Peyer's patch (tissue), 4 donors: ENCODE data around the gene FGF5. TPM values are rescaled to one million over a fixed set of nuclear protein-coding genes. Genes with fewer than 3 reads are reported as not detected.

Experiments
- DNase-seq, 3 donors: peaks; one replicate each; pipeline ENCODE4 v3.0.0-alpha.2; 2017 to 2019
- H3K27ac ChIP-seq, 4 donors: fragments of 200-600 bp; sonication (generic); one replicate each; pipeline ENCODE4 v1.5.1; 2016 to 2019
- H3K27me3 ChIP-seq, 2 donors: fragments of 200-600 bp; sonication (generic); one replicate each; pipeline ENCODE4 v1.5.1; 2019
- H3K36me3 ChIP-seq, 3 donors: fragments of 200-600 bp; sonication (generic); one replicate each; pipeline ENCODE4 v1.5.1; 2016 to 2019
- H3K4me1 ChIP-seq, 4 donors: fragments of 200-600 bp; sonication (generic); one replicate each; pipeline ENCODE4 v1.5.1; 2016 to 2019
- H3K4me3 ChIP-seq, 4 donors: fragments of 200-600 bp; sonication (generic); 1 replicate in 3 of 4; 2 replicates in 1 of 4; pipeline ENCODE4 v1.5.1; 2016 to 2019; ENCODE audit warnings: mild to moderate bottlenecking in 1 of 4
- H3K9me3 ChIP-seq, 4 donors: fragments of 200-600 bp; sonication (generic); one replicate each; pipeline ENCODE4 v1.5.1; 2016 to 2019; ENCODE audit warnings: mild to moderate bottlenecking in 1 of 4
- POLR2A ChIP-seq, 2 donors: fragments of 450-650 bp; IDR thresholded peaks; one replicate each; pipeline ENCODE4 v1.5.1; 2017; ENCODE audit warnings: antibody characterized with exemption in 2 of 2, mild to moderate bottlenecking in 2 of 2, moderate library complexity in 2 of 2
- total RNA-seq, 4 donors: library from RNA; depleted of rRNA; stranded (reverse); fragments of >200 nt; gene quantifications; one replicate each; pipeline ENCODE4 v1.1.0, GENCODE V29; 2016
- TF ChIP-seq, protein P1 (sequence below), 6 experiments: fragments of 450-650 bp in 4 of 6; fragments of 200-600 bp in 2 of 6; sonication (generic) in 1 of 6; IDR thresholded peaks; one replicate each; pipeline ENCODE4 v1.5.1; 2017 to 2019; ENCODE audit warnings: antibody characterized with exemption in 6 of 6, mild to moderate bottlenecking in 3 of 6, moderate library complexity in 1 of 6

FGF5 gene
- total RNA-seq, 4 donors from 2014 or later: not detected

GRCh38 chr4:80295336-80295735 lies 28.9 kb downstream of the FGF5 start:
- no peaks in the 10 kb centered on the region for H3K9me3 ChIP-seq
- TF ChIP-seq POLR2A (IDR thresholded peaks at IDR 0.05): no peak
- TF ChIP-seq, protein P1, sequence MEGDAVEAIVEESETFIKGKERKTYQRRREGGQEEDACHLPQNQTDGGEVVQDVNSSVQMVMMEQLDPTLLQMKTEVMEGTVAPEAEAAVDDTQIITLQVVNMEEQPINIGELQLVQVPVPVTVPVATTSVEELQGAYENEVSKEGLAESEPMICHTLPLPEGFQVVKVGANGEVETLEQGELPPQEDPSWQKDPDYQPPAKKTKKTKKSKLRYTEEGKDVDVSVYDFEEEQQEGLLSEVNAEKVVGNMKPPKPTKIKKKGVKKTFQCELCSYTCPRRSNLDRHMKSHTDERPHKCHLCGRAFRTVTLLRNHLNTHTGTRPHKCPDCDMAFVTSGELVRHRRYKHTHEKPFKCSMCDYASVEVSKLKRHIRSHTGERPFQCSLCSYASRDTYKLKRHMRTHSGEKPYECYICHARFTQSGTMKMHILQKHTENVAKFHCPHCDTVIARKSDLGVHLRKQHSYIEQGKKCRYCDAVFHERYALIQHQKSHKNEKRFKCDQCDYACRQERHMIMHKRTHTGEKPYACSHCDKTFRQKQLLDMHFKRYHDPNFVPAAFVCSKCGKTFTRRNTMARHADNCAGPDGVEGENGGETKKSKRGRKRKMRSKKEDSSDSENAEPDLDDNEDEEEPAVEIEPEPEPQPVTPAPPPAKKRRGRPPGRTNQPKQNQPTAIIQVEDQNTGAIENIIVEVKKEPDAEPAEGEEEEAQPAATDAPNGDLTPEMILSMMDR (IDR thresholded peaks at IDR 0.05): no peak
- H3K36me3 ChIP-seq: no peaks in the 10 kb centered on the region
- H3K4me3 ChIP-seq: no peak overlapping the region
- H3K27me3 ChIP-seq: no peaks in the 10 kb centered on the region
- no peaks in the 10 kb centered on the region for H3K4me1 ChIP-seq
- no peak for DNase-seq
- no peak overlapping the region for H3K27ac ChIP-seq

DNA sequence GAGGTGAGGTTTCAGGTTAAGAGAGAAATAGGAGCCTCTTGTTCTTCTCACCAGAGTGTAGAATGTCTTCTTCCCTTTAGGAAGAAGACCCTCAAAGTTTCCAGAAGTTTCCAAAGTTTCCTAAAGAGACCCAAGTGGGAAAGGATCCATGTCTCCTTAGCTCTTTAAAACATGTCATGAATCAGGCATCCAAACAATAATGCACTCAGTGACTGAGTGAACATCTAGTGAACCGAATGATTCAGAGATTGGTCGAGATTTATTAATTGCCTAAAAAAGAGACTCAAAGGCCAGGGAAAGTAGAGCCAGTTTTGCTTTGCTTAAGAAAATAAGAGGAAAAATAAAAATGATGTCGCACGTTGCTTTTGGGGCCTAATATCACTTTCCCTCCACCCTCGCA lies 29.4 kb downstream of the FGF5 start:
- TF ChIP-seq, protein P1 (IDR thresholded peaks at IDR 0.05): no peak
- TF ChIP-seq POLR2A (IDR thresholded peaks at IDR 0.05): no peak
- H3K4me1 ChIP-seq: no peaks in the 10 kb centered on the region
- H3K36me3 ChIP-seq: no peaks in the 10 kb centered on the region
- no peak overlapping the region for H3K27ac ChIP-seq
- H3K27me3 ChIP-seq: no peaks in the 10 kb centered on the region
- H3K9me3 ChIP-seq: no peaks in the 10 kb centered on the region
- no peak for DNase-seq
- no peak overlapping the region for H3K4me3 ChIP-seq

- TF ChIP-seq, protein P1 (IDR thresholded peaks at IDR 0.05): no peak
- TF ChIP-seq POLR2A (IDR thresholded peaks at IDR 0.05): no peak
- H3K27ac ChIP-seq: no peak overlapping the region
- H3K36me3 ChIP-seq: no peaks in the 10 kb centered on the region
- H3K4me3 ChIP-seq: no peak overlapping the region
- H3K4me1 ChIP-seq: no peaks in the 10 kb centered on the region
- no peaks in the 10 kb centered on the region for H3K27me3 ChIP-seq
- no peaks in the 10 kb centered on the region for H3K9me3 ChIP-seq
- no peak for DNase-seq
These were observed 35.4 kb downstream of the FGF5 start for GRCh38 chr4:80301884-80302283.

- no peaks in the 10 kb centered on the region for H3K36me3 ChIP-seq
- H3K27me3 ChIP-seq: no peaks in the 10 kb centered on the region
- H3K4me1 ChIP-seq: no peaks in the 10 kb centered on the region
- no peaks in the 10 kb centered on the region for H3K9me3 ChIP-seq
- TF ChIP-seq POLR2A (IDR thresholded peaks at IDR 0.05): no peak
- TF ChIP-seq, protein P1 (IDR thresholded peaks at IDR 0.05): no peak
- DNase-seq: no peak
- H3K4me3 ChIP-seq: no peak overlapping the region
- H3K27ac ChIP-seq: no peak overlapping the region
These were observed 36.3 kb downstream of the FGF5 start for GRCh38 chr4:80302616-80303223.

DNA sequence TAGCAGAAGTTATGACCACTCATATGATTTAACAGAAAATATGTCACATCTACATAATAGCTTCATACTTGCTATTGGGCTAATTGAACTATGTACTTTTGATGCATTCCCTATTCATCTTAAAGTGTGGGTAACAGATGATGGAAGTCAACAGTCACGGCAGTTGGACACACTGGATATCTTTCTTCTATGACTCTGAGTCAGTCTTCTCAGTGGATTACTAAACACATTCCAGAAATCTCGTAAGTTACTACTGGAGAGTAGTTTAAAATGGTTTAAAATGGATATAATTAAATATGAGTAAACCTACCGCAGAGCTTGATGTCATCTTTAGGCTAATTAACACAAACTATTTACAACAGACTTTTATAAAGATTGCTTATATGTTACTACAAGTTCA lies 39.0 kb downstream of the FGF5 start:
- Histone ChIP-seq H3K27ac (no peak overlapping the region), H3K36me3 (no peaks in the 10 kb centered on the region), H3K9me3 (no peaks in the 10 kb centered on the region), H3K4me3 (no peak overlapping the region), H3K4me1 (no peaks in the 10 kb centered on the region), H3K27me3 (no peaks in the 10 kb centered on the region)
- TF ChIP-seq, protein P1 (IDR thresholded peaks at IDR 0.05): no peak
- TF ChIP-seq POLR2A (IDR thresholded peaks at IDR 0.05): no peak
- DNase-seq: no peak

- TF ChIP-seq, protein P1 (IDR thresholded peaks at IDR 0.05): no peak
- TF ChIP-seq POLR2A (IDR thresholded peaks at IDR 0.05): no peak
- no peak for DNase-seq
- no peaks in the 10 kb centered on the region for H3K36me3 ChIP-seq
- H3K27me3 ChIP-seq: no peaks in the 10 kb centered on the region
- no peak overlapping the region for H3K27ac ChIP-seq
- H3K4me3 ChIP-seq: no peak overlapping the region
- no peaks in the 10 kb centered on the region for H3K9me3 ChIP-seq
- H3K4me1 ChIP-seq: no peaks in the 10 kb centered on the region
These were observed 39.8 kb downstream of the FGF5 start for GRCh38 chr4:80306260-80306659.
